ENCODE measurements around the gene MRPL52. TPM values are rescaled to one million over a fixed set of nuclear protein-coding genes. Genes with fewer than 3 reads are reported as not detected.

MRPL52 gene
- total and polyA plus RNA-seq, 10 of the 15 experiments (the other 5 are each of a cell fraction or from before 2014, with no cell fraction given) = 51.7 to 541 (median 142) TPM

GRCh38 chr14:22835505-22835904 is 5.8 kb downstream of the MRPL52 start:
- no peaks in the 10 kb centered on the region for H3K27me3 ChIP-seq (replicated peaks in 1 of 2; ENCODE audit: control insufficient read depth in 2 of 2, insufficient read depth in 2 of 2, low read length in 1 of 2)
- DNase-seq (ENCODE audit: low read depth, low spot score) (no peak), FAIRE-seq (no peak), ATAC-seq (no peak)
- WGBS (ENCODE audit: insufficient coverage, insufficient replicate concordance, low lambda C conversion rate, missing lambda C conversion rate) = 86% methylated on average over 3 of the region's 3 CpGs
- no peaks in the 10 kb centered on the region for H3K9me3 ChIP-seq (replicated peaks; ENCODE audit: control insufficient read depth, insufficient read depth, low read length)
- no peak overlapping the region for H3K4me2 ChIP-seq (ENCODE audit: control insufficient read depth, insufficient read depth)
- in situ Hi-C loops (cut with MboI) (no loop called here), intact Hi-C loops (cut with micrococcal nuclease; ENCODE audit: unreplicated experiment) (no loop called here)
- no peak overlapping the region for H3K4me3 ChIP-seq
- H3K79me2 ChIP-seq (ENCODE audit: control insufficient read depth, insufficient read depth, low read length) = peaks cover 4% of the 10 kb centered on the region
- ChIA-PET SMC1A (ENCODE audit: uncharacterized antibody, unreplicated experiment) (interaction anchor here (1.0 to 2.8 kb wide), 3 partner anchors 12 to 176 kb away, joined by 3 to 19 read pairs (median 5); no protein-coding TSS in a partner anchor), CTCF (interaction anchor here (1.1 to 2.2 kb wide), 3 partner anchors 12 to 45 kb away, joined by 5 to 9 read pairs (median 9); no protein-coding TSS in a partner anchor), POLR2A (no interaction called here), RAD21 (ENCODE audit: unreplicated experiment) (interaction anchor here (1.2 to 2.0 kb wide), 2 partner anchors 17 to 19 kb away, joined by 4 to 8 read pairs; no protein-coding TSS in a partner anchor)
- H3K4me1 ChIP-seq (ENCODE audit: control insufficient read depth, insufficient read depth, low read length) = peaks cover 27% of the 10 kb centered on the region
- H4K20me1 ChIP-seq (ENCODE audit: control insufficient read depth, insufficient read depth) = no peaks in the 10 kb centered on the region
- H2AFZ ChIP-seq (ENCODE audit: control insufficient read depth, low read depth, low read length) = no peak overlapping the region
- H3K9ac ChIP-seq (ENCODE audit: control insufficient read depth, insufficient read depth, low read length) = no peak overlapping the region
- TF ChIP-seq RELB (IDR thresholded peaks at IDR 0.05; ENCODE audit: low read depth) (no peak), RELA (IDR thresholded peaks at IDR 0.05; ENCODE audit: borderline replicate concordance, partially characterized antibody) (no peak), BCLAF1 (IDR thresholded peaks at IDR 0.05) (no peak), SMC3 (IDR thresholded peaks at IDR 0.05; ENCODE audit: borderline replicate concordance, low read length) (no peak)
- H3K36me3 ChIP-seq (ENCODE audit: control insufficient read depth in 2 of 2, insufficient read depth in 2 of 2, low read length in 1 of 2) = peaks cover 0 to 11% of the 10 kb centered on the region in 2 experiments; a peak in 2 of 4 replicates
- no TSS peak for BruUV-seq (replicated peaks)
- H3K27ac ChIP-seq (ENCODE audit: control insufficient read depth, insufficient read depth) = no peak overlapping the region
